GM20431 (cell line): ENCODE data around the gene CPS1.

Experiments used
- in situ Hi-C: fragments of 300-500 bp; cut with MseI, MboI; formaldehyde crosslinking; loops from one replicate; pipeline ENCODE4 v1.15.0; 2020; ENCODE audit warnings: low sequenced_read_pairs; ENCODE audit not compliant: unreplicated experiment

Gene CPS1

DNA sequence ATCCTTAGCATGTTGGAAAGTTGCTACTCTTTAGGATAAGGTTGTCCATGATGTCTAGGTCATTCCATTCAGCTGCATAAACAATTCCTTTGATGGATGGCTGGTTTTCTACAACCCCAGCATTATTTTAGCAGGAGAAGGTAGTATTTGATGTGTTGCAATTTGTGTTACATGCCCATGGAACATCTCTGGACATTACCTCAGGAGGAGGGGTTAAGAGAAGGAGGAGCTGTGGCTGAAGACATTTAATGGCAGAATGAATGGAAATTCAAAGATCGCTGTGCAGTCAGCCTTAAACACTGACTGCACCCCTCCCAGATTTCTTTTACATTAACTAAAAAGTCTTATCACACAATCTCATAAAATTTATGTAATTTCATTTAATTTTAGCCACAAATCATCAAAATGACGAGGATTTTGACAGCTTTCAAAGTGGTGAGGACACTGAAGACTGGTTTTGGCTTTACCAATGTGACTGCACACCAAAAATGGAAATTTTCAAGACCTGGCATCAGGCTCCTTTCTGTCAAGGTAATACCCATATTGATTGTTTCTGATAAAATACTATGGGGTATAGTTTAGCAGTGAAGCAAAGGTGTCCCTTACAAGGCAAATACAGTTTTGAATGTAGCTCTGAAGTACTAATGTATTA, at the start of gene CPS1:
Gene CPS1, plus strand, starts transcription at position 271 of the 652 bp plus-strand sequence. Its CDS starts 135 bp downstream, at position 406.
- in situ Hi-C loops: no loop called here

DNA sequence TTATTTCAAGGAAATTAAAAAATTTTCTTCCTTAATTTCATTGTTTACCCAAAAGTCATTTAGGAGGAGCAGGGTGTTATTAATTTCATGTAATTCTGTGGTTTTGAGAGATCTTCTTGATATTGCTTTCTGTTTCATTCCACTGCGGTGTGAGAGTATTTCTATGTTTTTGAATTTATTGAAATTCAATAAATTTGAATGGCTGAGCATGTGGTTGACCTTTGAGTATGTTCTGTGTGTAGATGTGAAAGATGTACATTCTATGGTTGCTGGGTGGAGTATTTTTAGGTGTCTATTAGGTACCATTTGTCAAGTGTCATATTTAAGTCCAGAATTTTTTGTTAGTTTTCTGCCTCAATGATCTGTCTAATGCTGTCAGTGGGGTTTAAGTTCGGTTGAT, 40.5 kb upstream of the CPS1 start:
- in situ Hi-C loops: no loop called here

DNA sequence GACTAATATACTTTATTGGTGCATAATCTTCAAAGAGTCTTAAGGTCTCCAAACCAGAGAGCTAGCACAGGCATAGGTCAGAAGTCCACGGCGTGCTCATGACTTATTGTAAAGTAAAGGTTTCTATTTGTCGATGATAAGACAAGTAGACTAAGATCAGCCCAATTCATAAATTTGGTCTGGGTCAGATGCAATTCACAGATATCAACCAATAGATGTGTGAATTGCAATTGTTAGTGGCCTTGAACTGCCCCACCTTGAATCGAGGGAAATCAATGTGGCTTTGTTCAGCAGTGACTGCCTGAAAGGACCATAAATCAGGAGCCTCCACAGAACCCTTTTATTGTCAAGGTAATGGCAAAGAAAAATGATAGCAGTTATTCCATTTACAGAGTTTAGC, 39.1 kb upstream of the CPS1 start:
- in situ Hi-C loops: no loop called here

DNA sequence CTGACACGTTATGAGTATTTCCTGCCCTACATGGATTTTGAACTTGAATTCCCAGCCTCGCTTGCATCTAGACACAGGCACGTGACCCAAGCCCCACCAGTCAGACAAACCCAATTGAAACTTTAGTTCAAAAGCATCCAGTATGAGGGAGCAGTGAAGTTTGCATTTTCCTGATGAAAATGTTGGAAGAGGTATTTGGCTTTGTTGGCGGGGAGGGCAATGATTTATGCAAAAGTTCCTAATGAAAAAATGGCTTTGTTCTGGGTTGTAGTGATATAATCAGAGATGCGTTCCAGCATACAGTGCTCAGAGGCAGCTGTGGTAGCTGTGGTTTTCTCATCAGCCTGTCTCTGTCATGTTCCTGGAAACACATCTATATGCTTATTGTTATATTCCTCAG, 36.8 kb upstream of the CPS1 start:
- in situ Hi-C loops: no loop called here

DNA sequence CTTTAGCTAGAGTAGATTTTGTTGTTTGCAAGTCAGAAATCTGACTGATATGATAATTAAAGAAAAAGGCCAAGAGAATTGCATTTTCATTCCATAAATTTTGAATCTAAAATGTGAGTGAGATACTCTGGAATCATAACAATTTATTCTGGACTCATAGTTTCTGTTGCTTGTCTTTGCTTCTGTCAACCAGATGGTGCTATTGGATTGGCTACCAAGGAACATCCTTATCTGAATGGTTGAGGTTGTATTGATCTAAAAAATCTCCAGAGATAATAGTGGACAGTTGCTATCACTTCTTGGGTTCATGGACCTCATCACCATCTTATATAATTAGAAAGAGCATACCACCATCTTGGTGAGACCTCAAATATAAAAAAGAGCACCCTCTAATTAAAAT, 34.0 kb upstream of the CPS1 start:
- in situ Hi-C loops: no loop called here

DNA sequence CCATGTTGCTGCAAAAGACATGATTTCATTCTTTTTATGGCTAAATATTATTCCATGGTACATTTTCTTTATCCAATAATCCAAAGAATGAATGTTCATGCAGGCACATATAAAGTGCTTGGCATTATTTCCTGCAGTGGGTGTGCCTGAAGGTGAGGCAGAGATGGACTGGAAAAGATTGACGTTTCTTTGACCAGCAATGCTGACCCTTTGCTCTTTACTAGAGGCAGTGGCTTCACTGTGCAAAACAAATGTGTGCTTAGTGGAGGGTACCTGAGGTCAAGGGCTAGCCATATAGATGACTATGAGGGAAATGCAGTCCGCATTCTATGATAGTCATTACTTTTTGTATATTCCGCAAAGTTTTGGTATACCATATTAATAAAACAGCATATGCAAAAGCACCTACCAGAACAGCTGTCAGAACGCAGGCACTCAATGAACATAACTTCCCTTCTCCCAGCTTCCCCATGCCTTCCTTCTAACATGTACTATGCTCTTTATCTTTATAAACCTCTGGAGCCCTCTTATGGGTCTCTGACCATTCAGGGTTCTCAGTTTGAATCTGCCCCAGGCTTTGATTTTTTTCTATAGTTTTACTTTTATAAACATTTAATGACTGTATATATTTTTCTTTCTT, 32.6 kb upstream of the CPS1 start:
- in situ Hi-C loops: no loop called here

DNA sequence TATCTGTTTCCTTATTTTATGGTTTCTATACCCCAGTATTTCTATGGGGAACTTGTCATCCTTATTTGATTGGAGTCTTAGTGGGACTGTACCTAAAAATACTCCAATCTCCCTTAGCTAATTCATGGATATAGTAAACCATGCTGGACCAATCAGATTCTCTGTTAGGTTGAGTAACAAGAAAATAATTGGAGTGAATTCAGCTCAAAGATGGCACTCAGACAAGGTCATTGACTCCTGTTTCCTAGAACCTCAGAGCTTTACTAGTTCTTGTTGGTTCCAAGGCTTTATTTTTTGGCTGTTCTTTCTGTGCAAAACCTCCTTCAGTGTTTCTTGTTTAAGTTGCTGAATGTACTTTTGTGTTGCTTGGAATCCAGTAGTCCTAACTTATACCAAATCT, 31.9 kb upstream of the CPS1 start:
- in situ Hi-C loops: no loop called here

DNA sequence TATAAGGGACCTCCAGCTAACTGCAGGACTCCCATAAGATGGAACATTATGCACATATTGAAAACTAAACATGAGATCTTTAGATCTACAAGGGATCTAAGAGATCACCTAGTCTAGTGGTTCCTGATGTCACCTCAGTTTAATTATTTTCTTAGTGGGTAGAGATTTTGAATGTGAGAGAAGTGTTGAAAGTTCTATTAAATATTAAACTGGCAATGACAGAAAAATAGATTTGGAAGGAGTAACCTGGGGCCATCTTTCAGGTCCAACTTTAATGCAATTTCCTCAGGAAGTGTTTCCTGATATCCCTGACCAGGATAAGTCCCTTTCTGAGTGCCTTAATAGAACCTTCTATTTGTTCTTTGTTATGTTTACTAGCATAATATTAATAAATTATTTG, 29.1 kb upstream of the CPS1 start:
- in situ Hi-C loops: no loop called here

DNA sequence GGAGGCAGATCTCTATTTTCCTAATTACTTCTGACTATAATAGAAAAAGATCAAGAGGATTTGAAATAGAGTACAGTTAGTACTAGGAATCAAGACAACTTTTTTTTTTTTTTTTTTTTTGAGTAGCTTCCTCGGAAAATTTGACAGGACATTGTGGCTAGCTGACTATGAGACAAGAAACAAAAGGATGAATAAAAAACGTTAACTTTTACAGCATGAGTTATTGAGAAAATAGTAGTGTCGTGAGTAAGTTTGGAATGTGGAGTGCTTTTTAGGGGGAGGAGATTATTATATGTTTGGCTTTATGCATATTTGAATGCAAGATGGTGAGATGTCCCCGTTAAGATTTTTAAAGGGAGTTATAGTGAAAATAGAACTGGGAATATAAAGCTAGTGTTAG, 27.7 kb upstream of the CPS1 start:
- in situ Hi-C loops: no loop called here

DNA sequence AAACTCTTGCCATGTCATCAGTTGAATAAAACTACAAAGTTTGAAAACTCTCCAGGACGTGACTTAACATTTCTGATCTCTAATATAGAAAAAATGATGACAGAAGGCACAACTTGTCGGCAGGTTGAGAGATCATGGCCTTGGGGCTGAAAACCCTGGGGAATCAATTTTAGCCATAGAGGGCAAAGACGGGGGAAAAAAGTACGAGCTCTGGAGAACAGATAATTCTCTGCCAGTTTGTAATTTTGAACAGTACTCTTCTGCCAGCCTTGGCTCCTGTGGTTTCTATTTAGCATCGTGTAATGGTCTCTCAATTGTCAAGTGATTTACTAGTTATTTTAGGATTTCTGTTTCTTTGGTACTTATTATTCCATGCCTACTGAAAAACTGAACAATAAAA, 25.3 kb upstream of the CPS1 start:
- in situ Hi-C loops: no loop called here

DNA sequence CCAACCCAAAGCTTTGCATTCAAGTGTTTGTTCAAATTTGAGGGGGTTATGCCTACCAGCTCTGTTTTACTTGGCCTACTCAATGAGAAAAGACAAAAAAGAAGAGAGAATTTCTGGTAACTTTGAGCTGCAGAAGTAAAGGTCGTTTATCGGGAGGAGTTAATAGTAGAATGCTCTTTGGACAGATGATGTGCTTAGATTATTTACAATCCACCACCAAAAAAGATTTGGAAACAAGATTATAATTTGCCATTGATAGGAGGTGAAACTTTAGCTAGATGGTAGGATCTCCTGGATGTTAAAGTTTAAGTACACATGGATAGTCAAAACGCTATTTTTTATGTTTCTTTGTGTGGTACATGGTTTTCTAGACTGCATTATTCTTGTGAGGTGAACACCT, 24.9 kb upstream of the CPS1 start:
- in situ Hi-C loops: no loop called here

DNA sequence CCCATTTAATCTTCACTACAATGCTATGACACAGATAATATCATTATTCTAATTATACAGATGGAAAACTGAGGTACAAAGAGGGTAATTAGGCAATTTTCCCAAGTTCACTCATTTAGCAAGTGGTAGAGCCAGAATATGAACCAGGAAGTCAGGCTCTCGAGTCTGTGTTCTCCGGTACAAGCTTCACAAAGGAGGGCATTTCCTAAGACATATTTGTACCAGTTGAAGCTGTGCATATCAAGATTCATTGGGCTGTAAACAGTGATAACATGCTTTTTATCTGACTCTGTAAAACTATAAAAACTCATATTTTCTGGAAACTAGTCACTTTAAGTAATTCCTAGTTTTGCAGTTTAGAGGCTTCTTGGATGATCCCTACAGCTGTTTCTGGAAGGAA, 23.0 kb upstream of the CPS1 start:
- in situ Hi-C loops: no loop called here

DNA sequence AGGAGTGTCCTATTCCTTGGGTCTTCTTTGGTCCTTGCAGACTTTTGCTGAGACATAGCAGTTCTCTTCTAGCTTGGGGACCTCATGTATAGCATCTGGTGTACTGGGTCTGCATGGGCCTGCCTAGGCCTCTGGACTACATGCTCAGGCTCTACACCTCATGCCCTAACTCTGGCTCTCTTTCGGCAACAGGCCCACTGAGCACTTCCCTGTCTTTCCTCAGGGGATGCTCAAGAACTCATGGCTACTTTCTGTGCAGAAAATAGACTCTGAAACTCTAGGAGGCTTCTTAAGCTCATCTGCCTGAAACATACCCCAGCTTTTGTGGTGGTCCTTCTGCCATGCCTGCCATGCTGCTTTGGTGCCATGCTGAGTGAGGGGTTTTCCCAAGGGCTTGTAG, 21.5 kb upstream of the CPS1 start:
- in situ Hi-C loops: no loop called here

DNA sequence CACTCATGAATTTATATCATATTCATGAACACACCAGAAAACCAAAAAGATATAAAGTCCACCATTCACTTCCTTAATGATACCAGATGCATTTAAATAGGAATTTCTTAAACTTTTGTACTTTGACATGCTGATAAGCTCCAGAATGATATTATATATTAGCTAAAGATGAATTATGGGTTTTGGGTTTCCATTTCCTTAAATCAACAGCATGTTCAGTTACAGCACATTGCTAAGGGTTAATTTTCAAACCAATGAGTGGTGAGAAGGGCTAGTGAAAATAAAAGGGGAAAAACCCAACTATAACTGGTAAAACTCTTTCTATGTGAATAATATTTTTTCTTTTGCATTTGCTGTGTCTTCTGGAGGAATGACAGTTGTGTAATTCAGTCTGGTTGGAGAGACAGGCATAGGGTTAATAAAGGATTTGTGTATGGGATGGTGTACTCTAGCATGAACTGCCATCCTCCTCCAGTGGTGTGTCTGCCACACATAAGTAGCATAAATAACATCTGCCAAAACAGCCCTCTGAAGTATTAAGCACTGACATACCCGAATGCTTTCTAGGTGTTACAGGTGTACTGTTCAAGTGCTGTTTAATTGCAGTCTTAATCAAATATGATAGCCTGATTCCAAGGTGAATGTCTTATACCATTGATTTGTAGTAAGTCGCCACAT, 19.3 kb upstream of the CPS1 start:
- in situ Hi-C loops: no loop called here

DNA sequence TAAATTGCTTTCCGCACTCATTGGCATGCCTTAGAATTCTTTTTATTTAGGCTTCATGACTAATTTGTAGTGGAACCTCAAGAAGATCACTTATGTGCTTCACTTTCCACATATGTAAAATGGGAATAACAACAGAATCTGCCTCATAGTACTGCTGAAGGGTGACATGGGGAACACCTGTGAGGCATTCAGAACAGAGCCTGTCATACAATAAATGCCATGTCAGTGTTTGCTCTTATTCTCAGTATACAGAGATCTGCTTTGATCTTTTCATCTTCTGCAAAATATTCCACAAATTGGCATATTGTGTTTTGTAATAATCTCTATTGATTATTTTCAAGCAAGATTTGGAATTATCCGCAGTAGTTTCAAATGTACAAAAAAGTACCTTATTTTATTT, 17.4 kb upstream of the CPS1 start:
- in situ Hi-C loops: no loop called here

DNA sequence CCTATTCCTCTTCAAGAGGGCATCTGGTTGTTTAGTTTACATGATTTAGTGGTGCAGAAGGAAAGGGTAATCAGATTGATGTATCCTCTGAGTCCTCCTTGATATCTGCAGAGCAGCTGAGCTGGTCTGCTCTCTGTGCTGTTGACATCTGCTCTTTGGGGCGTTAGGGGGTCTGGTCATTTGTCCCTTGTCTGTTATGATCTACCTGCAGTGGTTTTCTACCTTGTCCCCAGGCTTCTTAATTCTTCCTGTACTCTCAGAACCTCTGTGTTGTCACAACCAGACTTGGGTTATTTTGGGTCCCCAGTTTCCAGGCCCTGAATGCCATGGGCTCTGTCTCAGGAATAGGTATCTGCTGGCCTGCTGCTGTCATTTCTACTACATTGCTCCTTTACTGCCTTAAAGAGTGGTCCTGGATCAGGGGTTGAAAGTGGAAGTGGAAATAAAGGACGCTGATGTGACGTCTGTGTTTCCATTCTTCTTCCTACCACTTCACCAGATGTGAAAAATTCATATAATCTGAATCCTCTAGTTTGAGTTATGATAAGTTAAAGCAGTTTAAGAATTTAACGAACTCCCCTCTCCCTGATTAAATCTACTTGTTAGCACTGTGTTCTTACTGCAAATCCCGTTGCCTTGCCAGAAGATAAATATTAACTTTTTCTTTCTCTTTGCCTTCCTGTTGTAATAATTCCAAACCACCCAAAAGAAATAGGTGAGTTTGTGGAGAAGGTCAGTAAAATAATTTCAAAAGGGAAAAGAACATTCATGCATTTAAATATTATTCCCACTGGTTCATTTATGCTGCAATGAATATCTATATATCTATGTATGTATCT, 16.6 kb upstream of the CPS1 start:
- in situ Hi-C loops: no loop called here

DNA sequence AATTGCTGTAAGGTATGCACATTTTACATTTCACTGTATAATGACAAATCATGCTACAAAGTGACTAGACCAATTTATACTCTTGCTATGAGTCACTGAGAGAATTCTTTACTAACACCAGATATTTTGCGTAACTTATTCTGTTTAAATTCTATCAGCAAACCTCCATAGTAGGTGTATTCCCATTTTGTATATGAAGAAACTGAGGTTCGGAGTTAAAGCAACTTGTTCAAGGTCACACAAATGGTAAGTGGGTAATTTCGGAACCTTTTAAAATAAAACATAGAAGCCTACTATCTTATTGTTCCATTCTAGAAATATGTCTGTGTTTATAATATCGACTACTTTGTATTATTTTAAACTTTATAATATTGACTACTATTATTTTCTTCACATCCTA, 15.9 kb upstream of the CPS1 start:
- in situ Hi-C loops: no loop called here

DNA sequence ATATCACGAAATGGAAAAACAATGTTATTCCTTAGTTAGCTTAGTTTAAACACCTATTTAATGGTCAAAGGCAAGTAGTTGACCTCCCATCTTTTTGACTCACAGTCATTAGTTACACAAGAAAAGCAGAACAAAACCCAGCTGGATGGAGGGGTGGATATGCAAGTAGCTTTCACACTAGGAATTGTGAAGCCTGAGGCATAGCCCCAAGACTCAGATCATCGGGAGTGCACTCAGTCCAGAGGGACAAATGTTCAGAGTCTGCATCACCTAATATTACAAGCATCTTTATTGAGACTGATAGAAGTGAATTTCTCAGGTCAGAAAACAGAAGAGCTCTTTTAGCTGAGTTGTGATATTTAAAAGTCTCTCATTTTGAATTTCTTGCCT, 15.5 kb upstream of the CPS1 start:
- in situ Hi-C loops: no loop called here

DNA sequence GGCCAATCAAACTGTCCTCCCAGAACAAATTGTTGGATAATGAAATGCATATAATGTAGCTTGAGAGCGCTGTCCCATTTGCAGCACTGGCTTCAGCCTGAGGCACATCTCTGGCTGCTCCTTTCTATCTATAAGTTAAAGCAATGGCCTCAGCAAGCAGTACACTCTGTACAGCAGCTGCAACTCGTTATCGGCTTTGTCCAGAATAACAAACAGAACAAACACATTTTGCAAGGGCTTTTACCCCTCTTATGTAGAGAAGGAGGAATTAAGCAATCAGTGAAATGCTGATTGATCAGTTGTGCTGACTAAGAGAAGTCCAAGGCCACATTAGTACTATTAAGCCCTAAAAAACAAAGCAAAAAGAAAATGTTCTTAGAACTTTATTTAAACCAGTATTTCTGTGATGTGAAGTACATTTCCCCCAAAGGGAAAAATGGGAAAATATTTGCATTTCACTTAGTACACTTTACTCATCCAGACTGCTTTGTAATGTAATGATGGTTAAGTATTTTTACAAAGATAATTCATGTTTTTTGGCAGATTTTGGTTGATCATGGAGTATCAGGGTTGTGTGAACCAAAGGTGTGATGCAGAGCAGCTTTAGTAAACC, 15.0 kb upstream of the CPS1 start:
- in situ Hi-C loops: no loop called here

DNA sequence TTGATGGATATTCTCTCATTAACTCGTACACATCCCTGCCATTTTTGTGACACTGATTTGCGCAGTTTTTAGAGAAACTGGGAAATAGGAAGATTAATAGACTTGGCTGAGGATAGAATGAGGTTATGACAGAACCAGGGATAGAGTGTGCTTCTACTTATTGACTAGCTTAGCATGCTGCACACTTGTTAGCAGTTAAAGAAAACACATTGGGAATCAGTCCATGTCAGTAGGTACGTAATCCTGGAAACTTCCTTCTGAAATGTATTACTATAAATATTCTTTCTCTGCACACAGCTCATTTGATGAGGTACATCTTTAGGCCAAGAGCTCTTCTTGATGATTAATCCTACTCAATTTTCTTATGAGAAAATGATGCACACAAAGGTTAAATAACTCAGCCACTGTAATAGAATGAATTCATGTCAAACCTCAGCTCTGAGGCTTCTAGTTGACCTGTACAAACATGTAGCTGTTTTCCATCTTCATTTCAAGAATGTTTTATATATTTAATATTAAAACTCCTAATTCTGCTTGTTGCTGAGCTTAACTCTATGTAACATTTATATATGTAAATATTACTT, 12.3 kb upstream of the CPS1 start:
- in situ Hi-C loops: no loop called here
